Measurements from ENCODE around the gene BMPR1B. TPM values are rescaled to one million over a fixed set of nuclear protein-coding genes. Genes with fewer than 3 reads are reported as not detected.

Gene BMPR1B
- total RNA-seq, 6 experiments from 2014 or later, result 0.31 to 1.6 (median 0.62) TPM

GRCh38 chr4:94871644-94872305 lies 114.0 kb downstream of the BMPR1B start:
- WGBS (ENCODE audit: insufficient coverage, low coverage, low lambda C conversion rate, missing lambda C conversion rate), result 51% methylated on average over 4 of the region's 4 CpGs
- intact Hi-C loops (cut with DNase I), result no loop called here
- DNase-seq (no peak), ATAC-seq (no peak)
- Histone ChIP-seq H3K27ac (no peak overlapping the region), H3K9me3 (no peaks in the 10 kb centered on the region), H3K36me3 (no peaks in the 10 kb centered on the region), H3K27me3 (no peaks in the 10 kb centered on the region), H3K4me3 (no peak overlapping the region), H3K4me1 (no peaks in the 10 kb centered on the region)
- TF ChIP-seq POLR2A (IDR thresholded peaks at IDR 0.05), result no peak
- no peak for TF ChIP-seq CTCF (IDR thresholded peaks at IDR 0.05)

- no peak overlapping the region for H3K4me3 ChIP-seq
- H3K9me3 ChIP-seq, result no peaks in the 10 kb centered on the region
- no peaks in the 10 kb centered on the region for H3K4me1 ChIP-seq
- DNase-seq (no peak), ATAC-seq (no peak)
- H3K27ac ChIP-seq, result no peak overlapping the region
- H3K36me3 ChIP-seq, result no peaks in the 10 kb centered on the region
- TF ChIP-seq POLR2A (IDR thresholded peaks at IDR 0.05) (no peak), CTCF (IDR thresholded peaks at IDR 0.05) (no peak)
- no peaks in the 10 kb centered on the region for H3K27me3 ChIP-seq
- WGBS (ENCODE audit: insufficient coverage, low coverage, low lambda C conversion rate, missing lambda C conversion rate), result 75% methylated on average over 2 of the region's 2 CpGs
- intact Hi-C loops (cut with DNase I), result no loop called here
Measured at GRCh38 chr4:94877973-94878372, 120.2 kb downstream of the BMPR1B start.

GRCh38 chr4:94880956-94881355 lies 123.2 kb downstream of the BMPR1B start:
- no peak for TF ChIP-seq CTCF (IDR thresholded peaks at IDR 0.05)
- TF ChIP-seq POLR2A (IDR thresholded peaks at IDR 0.05), result no peak
- Histone ChIP-seq H3K9me3 (no peaks in the 10 kb centered on the region), H3K27me3 (no peaks in the 10 kb centered on the region), H3K27ac (no peak overlapping the region), H3K36me3 (no peaks in the 10 kb centered on the region), H3K4me1 (no peaks in the 10 kb centered on the region), H3K4me3 (no peak overlapping the region)
- DNase-seq (no peak), ATAC-seq (no peak)
- WGBS (ENCODE audit: insufficient coverage, low coverage, low lambda C conversion rate, missing lambda C conversion rate), result 63% methylated on average over 3 of the region's 3 CpGs
- intact Hi-C loops (cut with DNase I), result no loop called here

- Histone ChIP-seq H3K9me3 (no peaks in the 10 kb centered on the region), H3K27ac (no peak overlapping the region), H3K36me3 (no peaks in the 10 kb centered on the region), H3K27me3 (no peaks in the 10 kb centered on the region), H3K4me3 (no peak overlapping the region), H3K4me1 (no peaks in the 10 kb centered on the region)
- WGBS (ENCODE audit: insufficient coverage, low coverage, low lambda C conversion rate, missing lambda C conversion rate), result 47% methylated on average over 2 of the region's 2 CpGs
- DNase-seq (no peak), ATAC-seq (no peak)
- no peak for TF ChIP-seq POLR2A (IDR thresholded peaks at IDR 0.05)
- TF ChIP-seq CTCF (IDR thresholded peaks at IDR 0.05), result no peak
- intact Hi-C loops (cut with DNase I), result no loop called here
Measured at GRCh38 chr4:94882756-94883155, 125.0 kb downstream of the BMPR1B start.

All from right lobe of liver (tissue), 6 donors.